Suprapubic skin (tissue), 4 donors: ENCODE measurements around the gene ABCC5.

Source experiments
- CTCF ChIP-seq, 2 donors: fragments of 200-600 bp in 1 of 2; fragments of 450-650 bp in 1 of 2; sonication (generic) in 1 of 2; IDR thresholded peaks; one replicate each; pipeline ENCODE4 v1.5.1; 2016 to 2019; ENCODE audit warnings: antibody characterized with exemption in 2 of 2, mild to moderate bottlenecking in 1 of 2, moderate library complexity in 1 of 2
- EP300 ChIP-seq: sonication (generic); formaldehyde crosslinking; IDR thresholded peaks from one replicate; pipeline ENCODE4 v1.6.1; 2017; ENCODE audit warnings: antibody characterized with exemption
- POLR2A ChIP-seq, 2 donors: fragments of 450-650 bp; IDR thresholded peaks; one replicate each; pipeline ENCODE4 v1.6.1; 2017; ENCODE audit warnings: antibody characterized with exemption in 2 of 2, mild to moderate bottlenecking in 2 of 2, moderate library complexity in 2 of 2
- POLR2AphosphoS5 ChIP-seq, 3 donors: sonication (generic); formaldehyde crosslinking; IDR thresholded peaks; one replicate each; pipeline ENCODE4 v1.6.1; 2017; ENCODE audit warnings: antibody characterized with exemption in 3 of 3

GRCh38 chr3:183991403-183991802 is 26.3 kb downstream of the ABCC5 start:
- TF ChIP-seq POLR2A (IDR thresholded peaks at IDR 0.05) (no peak), CTCF (IDR thresholded peaks at IDR 0.05) (no peak), EP300 (no peak), POLR2AphosphoS5 (IDR thresholded peaks at IDR 0.05) (no peak)
